Measurements from ENCODE around the gene MEF2D. TPM values are rescaled to one million over a fixed set of nuclear protein-coding genes. Genes with fewer than 3 reads are reported as not detected.

MEF2D gene
- total RNA-seq, 2 experiments from 2014 or later = 30.8 to 31.8 TPM

GRCh38 chr1:156418416-156419070 is 82.0 kb downstream of the MEF2D start:
- ChIA-PET POLR2A (interaction anchor here (0.6 kb wide), 1 partner anchor 33 kb away, joined by 5 read pairs; no protein-coding TSS in a partner anchor), CTCF (interaction anchor here (1.7 to 2.7 kb wide), 2 partner anchors 32 to 34 kb away, joined by 4 to 30 read pairs; no protein-coding TSS in a partner anchor)

- CTCF ChIA-PET = interaction anchor here (0.6 to 1.7 kb wide), 2 partner anchors 32 to 204 kb away, joined by 3 to 6 read pairs; no protein-coding TSS in a partner anchor
- POLR2A ChIA-PET = no interaction called here
These were observed 83.1 kb downstream of the MEF2D start for GRCh38 chr1:156417401-156418020.

DNA sequence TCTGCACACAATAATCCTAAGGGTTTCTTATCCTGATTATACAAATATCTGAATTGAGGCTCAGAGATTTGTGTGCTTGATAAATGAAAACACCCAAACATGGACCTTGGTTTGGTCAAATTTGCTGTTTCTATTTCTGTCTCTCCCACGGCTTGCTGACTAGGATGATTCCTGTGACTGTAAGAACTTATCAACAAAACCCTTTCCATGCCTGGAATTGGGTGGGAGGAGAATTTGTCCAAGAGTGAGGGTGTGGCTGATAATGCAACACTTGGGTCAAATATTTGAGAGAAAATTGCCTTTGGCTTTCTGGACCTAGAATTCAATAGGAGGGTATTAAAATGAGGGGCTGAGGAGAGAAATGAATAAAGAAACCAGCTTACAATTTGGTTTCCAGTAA is 83.6 kb downstream of the MEF2D start:
- ChIA-PET CTCF (interaction anchor here (0.6 to 1.7 kb wide), 2 partner anchors 32 to 205 kb away, joined by 3 to 6 read pairs; no protein-coding TSS in a partner anchor), POLR2A (no interaction called here)

GRCh38 chr1:156414461-156415064 is 86.0 kb downstream of the MEF2D start:
- CTCF ChIA-PET = interaction anchor here (0.5 to 1.5 kb wide), 3 partner anchors 29 to 221 kb away, joined by 3 to 12 read pairs (median 3); no protein-coding TSS in a partner anchor
- POLR2A ChIA-PET = no interaction called here

Other genes starting within 250 kb of the MEF2D start
- 100 to 1,000 TPM; 109 to 112 TPM for gene SMG5, start 217.9 kb downstream of the MEF2D start, total RNA-seq
- gene TMEM79, start 216.4 kb downstream of the MEF2D start, total RNA-seq = 10 to 100 TPM; 10.1 to 10.2 TPM
- gene GLMP, start 205.1 kb downstream of the MEF2D start, total RNA-seq = 10 to 100 TPM; 20.3 to 20.6 TPM
- gene VHLL, start 201.5 kb downstream of the MEF2D start, total RNA-seq = not detected
- gene CCT3, start 162.5 kb downstream of the MEF2D start, total RNA-seq = 100 to 1,000 TPM; 500 to 528 TPM
- under 1 TPM in 1 of 2 experiments, not detected in 1; 0.36 TPM for gene TSACC, start 162.2 kb downstream of the MEF2D start, total RNA-seq
- not detected for gene RHBG, start 131.6 kb downstream of the MEF2D start, total RNA-seq
- gene IQGAP3, start 71.8 kb upstream of the MEF2D start, total RNA-seq = 1 to 10 TPM; 8.6 to 9.3 TPM
- gene TTC24, start 78.9 kb upstream of the MEF2D start, total RNA-seq = 10 to 100 TPM in 1 of 2 experiments, 1 to 10 TPM in 1; 9.3 to 10.7 TPM
- 10 to 100 TPM; 66.3 to 73.9 TPM for gene NAXE, start 91.0 kb upstream of the MEF2D start, total RNA-seq
- 100 to 1,000 TPM; 109 to 113 TPM for gene GPATCH4, start 100.7 kb upstream of the MEF2D start, total RNA-seq
- not detected for gene HAPLN2, start 118.6 kb upstream of the MEF2D start, total RNA-seq
- not detected for gene BCAN, start 141.3 kb upstream of the MEF2D start, total RNA-seq
- gene NES, start 176.6 kb upstream of the MEF2D start, total RNA-seq = not detected
- under 1 TPM; 0.78 to 0.89 TPM for gene CRABP2, start 204.8 kb upstream of the MEF2D start, total RNA-seq
- gene METTL25B, start 227.7 kb upstream of the MEF2D start, total RNA-seq = 10 to 100 TPM; 29.0 to 33.3 TPM
- 10 to 100 TPM; 69.9 to 78.5 TPM for gene ISG20L2, start 228.0 kb upstream of the MEF2D start, total RNA-seq
- gene MRPL24, start 240.3 kb upstream of the MEF2D start, total RNA-seq = 100 to 1,000 TPM; 115 to 122 TPM